OCI-LY7 (cell line): ENCODE measurements around the gene TMEM63B.
"Not testable (repeated sequence)": the region's sequence is repeated elsewhere in the genome, so short reads cannot be mapped to it uniquely, and the experiment has no call there.

Source experiments
- EZH2phosphoT487 ChIP-seq: fragments of 200-600 bp; sonication (generic); IDR thresholded peaks from 2 replicates; pipeline ENCODE4 v1.6.1; 2018; ENCODE audit warnings: low read depth, borderline replicate concordance, mild to moderate bottlenecking, mixed run types, antibody characterized with exemption, low read length, moderate library complexity, mixed read lengths
- TF ChIP-seq, protein P1 (sequence below): fragments of 200-600 bp; sonication (generic); conservative IDR thresholded peaks from 2 replicates; pipeline ENCODE4 v1.5.1; 2014; ENCODE audit warnings: mild to moderate bottlenecking, antibody characterized with exemption, low read length, moderate library complexity, mixed read lengths

DNA sequence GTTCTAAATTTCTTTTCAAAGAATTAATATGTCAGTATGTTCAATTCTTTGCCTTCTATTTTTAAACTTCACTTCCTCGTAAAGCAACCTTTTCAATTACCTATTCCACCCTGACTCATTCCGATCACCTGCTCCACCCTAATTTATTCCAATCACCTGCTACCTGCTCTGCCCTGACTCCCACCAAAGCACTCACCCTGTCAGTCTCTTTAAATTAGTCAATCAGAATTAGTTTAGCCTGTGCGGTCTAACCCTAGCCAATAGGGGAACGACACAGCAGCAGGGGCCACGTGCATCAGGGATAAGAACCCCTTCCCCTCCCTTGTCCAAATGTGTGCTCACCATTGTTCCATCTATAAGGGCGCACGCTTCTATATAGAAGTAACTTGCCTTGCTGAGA lies 58.0 kb downstream of the TMEM63B start:
- TF ChIP-seq, protein P1, sequence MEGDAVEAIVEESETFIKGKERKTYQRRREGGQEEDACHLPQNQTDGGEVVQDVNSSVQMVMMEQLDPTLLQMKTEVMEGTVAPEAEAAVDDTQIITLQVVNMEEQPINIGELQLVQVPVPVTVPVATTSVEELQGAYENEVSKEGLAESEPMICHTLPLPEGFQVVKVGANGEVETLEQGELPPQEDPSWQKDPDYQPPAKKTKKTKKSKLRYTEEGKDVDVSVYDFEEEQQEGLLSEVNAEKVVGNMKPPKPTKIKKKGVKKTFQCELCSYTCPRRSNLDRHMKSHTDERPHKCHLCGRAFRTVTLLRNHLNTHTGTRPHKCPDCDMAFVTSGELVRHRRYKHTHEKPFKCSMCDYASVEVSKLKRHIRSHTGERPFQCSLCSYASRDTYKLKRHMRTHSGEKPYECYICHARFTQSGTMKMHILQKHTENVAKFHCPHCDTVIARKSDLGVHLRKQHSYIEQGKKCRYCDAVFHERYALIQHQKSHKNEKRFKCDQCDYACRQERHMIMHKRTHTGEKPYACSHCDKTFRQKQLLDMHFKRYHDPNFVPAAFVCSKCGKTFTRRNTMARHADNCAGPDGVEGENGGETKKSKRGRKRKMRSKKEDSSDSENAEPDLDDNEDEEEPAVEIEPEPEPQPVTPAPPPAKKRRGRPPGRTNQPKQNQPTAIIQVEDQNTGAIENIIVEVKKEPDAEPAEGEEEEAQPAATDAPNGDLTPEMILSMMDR, result not testable (repeated sequence)
- not testable (repeated sequence) for TF ChIP-seq EZH2phosphoT487
